Upper lobe of right lung (tissue), 1 donor: Measurements from ENCODE around the gene IL16. TPM values are rescaled to one million over a fixed set of nuclear protein-coding genes. Genes with fewer than 3 reads are reported as not detected.

Experiments
- ATAC-seq: fragments of 200-7000 bp; cut with Tn5 transposase; one replicate; pipeline ENCODE4 v1.9.1; 2020; ENCODE audit warnings: mild to moderate bottlenecking, moderate library complexity
- DNase-seq: peaks from one replicate; pipeline ENCODE4 v3.0.0-alpha.2; 2020
- H3K27ac ChIP-seq: fragments of 200-600 bp; one replicate; pipeline ENCODE4 v1.8.0; 2022
- H3K27me3 ChIP-seq: fragments of 200-600 bp; one replicate; pipeline ENCODE4 v1.8.0; 2022; ENCODE audit warnings: mild to moderate bottlenecking
- H3K36me3 ChIP-seq: fragments of 200-600 bp; one replicate; pipeline ENCODE4 v1.8.0; 2022
- H3K4me1 ChIP-seq: fragments of 200-600 bp; one replicate; pipeline ENCODE4 v1.8.0; 2022
- H3K4me3 ChIP-seq: fragments of 200-600 bp; one replicate; pipeline ENCODE4 v1.8.0; 2022; ENCODE audit warnings: mild to moderate bottlenecking
- H3K9me3 ChIP-seq: fragments of 200-600 bp; one replicate; pipeline ENCODE4 v1.8.0; 2022
- CTCF ChIP-seq: fragments of 200-600 bp; IDR thresholded peaks from one replicate; pipeline ENCODE4 v1.8.0; 2022; ENCODE audit warnings: antibody characterized with exemption
- intact Hi-C: fragments of 100-400 bp; cut with DNase I; formaldehyde crosslinking; loops from one replicate; pipeline ENCODE4 v1.11.0; 2022
- total RNA-seq: library from RNA; stranded (reverse); fragmentation: NEBNext Ultra II Directional; extraction: Animal tissue kit (Norgen Biotek cat#: 25700); gene quantifications from one replicate; pipeline ENCODE4 v1.2.1, GENCODE V29; 2021
- donor health status: DM: no; HTN: yes; CAD: no; lungs with severe emphysema.

IL16 gene
- total RNA-seq, 1 donor from 2014 or later, result 39.3 TPM

- TF ChIP-seq CTCF, result no peak
- Histone ChIP-seq H3K27ac (peak overlapping the region; percentile 45), H3K4me3 (no peak overlapping the region), H3K27me3 (no peaks in the 10 kb centered on the region), H3K9me3 (no peaks in the 10 kb centered on the region), H3K36me3 (peaks cover 91% of the 10 kb centered on the region), H3K4me1 (peaks cover 38% of the 10 kb centered on the region)
- DNase-seq, result peak; percentile 25
- intact Hi-C loops, result no loop called here
- peak; percentile 63 for ATAC-seq
These were observed 107.5 kb downstream of the IL16 start for GRCh38 chr15:81304226-81304625.

- H3K27ac ChIP-seq, result no peak overlapping the region
- ATAC-seq (no peak), DNase-seq (no peak)
- no peak overlapping the region for H3K4me3 ChIP-seq
- H3K4me1 ChIP-seq, result peaks cover 32% of the 10 kb centered on the region
- intact Hi-C loops, result no loop called here
- TF ChIP-seq CTCF, result no peak
- H3K9me3 ChIP-seq, result no peaks in the 10 kb centered on the region
- peaks cover 68% of the 10 kb centered on the region for H3K36me3 ChIP-seq
- H3K27me3 ChIP-seq, result no peaks in the 10 kb centered on the region
These were observed 111.6 kb downstream of the IL16 start for GRCh38 chr15:81308260-81308659.

- intact Hi-C loops, result no loop called here
These were observed 113.2 kb downstream of the IL16 start for GRCh38 chr15:81309647-81310450.

DNA sequence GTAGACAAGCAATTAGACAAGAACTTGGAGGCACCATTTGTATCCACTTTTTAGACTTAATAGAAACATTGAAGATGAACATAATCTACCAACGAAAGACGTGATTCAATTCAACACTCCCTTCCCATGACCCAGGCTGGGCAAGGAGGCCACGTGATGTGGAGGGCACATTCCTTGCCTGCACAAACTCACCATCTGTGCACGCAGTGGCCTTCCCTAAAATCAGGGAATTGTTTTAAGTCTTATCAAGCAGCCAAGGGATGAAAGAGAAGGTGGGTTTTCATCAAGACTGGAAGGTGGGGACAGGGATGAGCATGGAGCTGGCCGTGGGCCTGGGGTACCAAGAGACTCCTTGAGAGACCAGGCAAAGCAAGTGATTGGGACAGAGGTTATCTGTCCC lies 113.8 kb downstream of the IL16 start:
- no peak overlapping the region for H3K27ac ChIP-seq
- H3K9me3 ChIP-seq, result no peaks in the 10 kb centered on the region
- ATAC-seq (no peak), DNase-seq (no peak)
- no peak overlapping the region for H3K4me3 ChIP-seq
- intact Hi-C loops, result no loop called here
- H3K36me3 ChIP-seq, result peaks cover 46% of the 10 kb centered on the region
- H3K4me1 ChIP-seq, result peaks cover 16% of the 10 kb centered on the region
- no peaks in the 10 kb centered on the region for H3K27me3 ChIP-seq
- no peak for TF ChIP-seq CTCF

More at GRCh38 chr15:81309647-81310450, 113.2 kb downstream of the IL16 start:
- Histone ChIP-seq H3K4me1 (peaks cover 16% of the 10 kb centered on the region), H3K4me3 (no peak overlapping the region), H3K27ac (no peak overlapping the region), H3K9me3 (no peaks in the 10 kb centered on the region), H3K36me3 (peaks cover 52% of the 10 kb centered on the region), H3K27me3 (no peaks in the 10 kb centered on the region)
- DNase-seq (no peak), ATAC-seq (no peak)
- no peak for TF ChIP-seq CTCF

- ATAC-seq (peak; percentile 78), DNase-seq (no peak)
- Histone ChIP-seq H3K4me1 (peaks cover 16% of the 10 kb centered on the region), H3K27ac (peak overlapping the region; percentile 75), H3K4me3 (no peak overlapping the region), H3K27me3 (no peaks in the 10 kb centered on the region), H3K36me3 (peaks cover 35% of the 10 kb centered on the region), H3K9me3 (no peaks in the 10 kb centered on the region)
- no peak for TF ChIP-seq CTCF
- intact Hi-C loops, result no loop called here
These were observed 115.2 kb downstream of the IL16 start for GRCh38 chr15:81311752-81312464.
